ENCODE measurements around the gene EDNRA.

Gene EDNRA

GRCh38 chr4:147493307-147493706, 12.4 kb downstream of the EDNRA start:
- no peak for DNase-seq
- in situ Hi-C loops (cut with MboI; ENCODE audit: low pct_unique_long_range_greater_than_20kb, low sequenced_read_pairs): no loop called here

DNA sequence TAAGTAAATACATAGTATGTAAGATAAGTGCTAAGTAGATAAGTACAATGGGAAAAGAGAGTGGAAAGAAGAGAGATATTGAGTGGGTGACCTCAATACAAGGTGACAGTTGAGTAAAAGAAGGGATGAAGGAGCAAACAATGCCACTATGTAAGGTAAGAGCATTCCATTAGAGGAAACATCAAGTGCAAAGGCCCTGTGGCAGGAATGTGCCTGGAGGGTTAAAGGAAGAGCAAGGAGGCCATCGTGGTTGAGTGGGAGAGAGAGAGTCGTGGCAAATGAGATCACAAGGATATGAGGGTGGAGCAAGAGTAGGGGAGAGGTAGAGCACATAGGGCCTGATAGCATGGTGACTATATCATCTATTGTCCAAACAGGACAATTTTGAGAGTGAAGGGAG, 13.4 kb downstream of the EDNRA start:
- DNase-seq: no peak
- in situ Hi-C loops (cut with MboI; ENCODE audit: low pct_unique_long_range_greater_than_20kb, low sequenced_read_pairs): no loop called here

GRCh38 chr4:147496500-147496899, 15.6 kb downstream of the EDNRA start:
- in situ Hi-C loops (cut with MboI; ENCODE audit: low pct_unique_long_range_greater_than_20kb, low sequenced_read_pairs): no loop called here
- DNase-seq: no peak

GRCh38 chr4:147498031-147498660, 17.2 kb downstream of the EDNRA start:
- no peak for DNase-seq
- in situ Hi-C loops (cut with MboI; ENCODE audit: low pct_unique_long_range_greater_than_20kb, low sequenced_read_pairs): no loop called here

GRCh38 chr4:147508346-147508745, 27.4 kb downstream of the EDNRA start:
- in situ Hi-C loops (cut with MboI; ENCODE audit: low pct_unique_long_range_greater_than_20kb, low sequenced_read_pairs): no loop called here
- no peak for DNase-seq

DNA sequence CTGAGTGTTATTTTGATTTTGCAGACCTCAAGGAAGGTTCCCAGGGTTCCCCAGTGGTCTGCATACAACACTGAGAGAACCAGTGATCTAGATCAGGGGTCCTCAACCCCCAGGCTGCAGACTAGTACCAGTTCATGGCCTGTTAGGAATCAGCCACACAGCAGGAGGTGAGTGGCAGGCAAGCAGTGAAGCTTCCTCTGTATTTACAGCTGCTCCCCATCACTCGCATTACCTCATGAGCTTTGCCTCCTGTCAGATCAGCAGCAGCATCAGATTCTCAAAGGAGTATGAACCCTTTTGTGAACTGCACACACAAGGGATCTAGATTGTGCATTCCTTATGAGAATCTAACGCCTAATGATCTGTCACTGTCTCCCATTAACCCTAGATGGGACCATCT, 28.5 kb downstream of the EDNRA start:
- DNase-seq: no peak
- in situ Hi-C loops (cut with MboI; ENCODE audit: low pct_unique_long_range_greater_than_20kb, low sequenced_read_pairs): no loop called here

DNA sequence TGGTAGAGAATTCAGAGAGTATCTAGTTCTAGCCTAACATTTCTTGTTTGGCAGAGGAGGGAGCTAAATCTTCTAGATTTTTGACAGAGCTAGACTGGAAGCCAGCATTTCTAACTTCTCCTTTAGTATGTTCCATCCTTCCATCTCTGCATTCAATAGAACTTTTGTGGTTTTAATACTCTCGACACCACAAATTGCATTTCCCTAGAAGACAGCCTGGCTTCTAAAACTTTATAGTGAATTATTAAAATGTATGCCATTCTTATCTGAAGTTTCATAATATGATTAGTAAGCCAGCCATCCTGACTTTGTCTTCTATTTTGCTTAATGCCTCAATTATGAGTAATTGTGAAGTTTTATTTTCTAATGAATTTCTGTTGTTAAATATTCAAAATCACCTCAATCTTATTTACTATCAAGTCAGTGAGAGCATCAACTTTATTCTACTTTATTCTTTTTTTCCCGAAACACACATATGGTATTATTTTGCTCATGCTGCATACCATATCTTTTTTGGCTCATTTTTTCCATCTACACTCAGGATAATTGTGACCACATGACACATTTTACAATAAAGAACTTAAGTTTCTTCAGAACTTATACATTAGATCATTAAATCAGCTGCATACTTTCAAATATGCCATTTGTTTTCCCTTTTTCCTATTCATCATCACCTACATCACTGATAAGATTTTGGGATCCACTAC, 30.2 kb downstream of the EDNRA start:
- DNase-seq: no peak
- in situ Hi-C loops (cut with MboI; ENCODE audit: low pct_unique_long_range_greater_than_20kb, low sequenced_read_pairs): no loop called here

DNA sequence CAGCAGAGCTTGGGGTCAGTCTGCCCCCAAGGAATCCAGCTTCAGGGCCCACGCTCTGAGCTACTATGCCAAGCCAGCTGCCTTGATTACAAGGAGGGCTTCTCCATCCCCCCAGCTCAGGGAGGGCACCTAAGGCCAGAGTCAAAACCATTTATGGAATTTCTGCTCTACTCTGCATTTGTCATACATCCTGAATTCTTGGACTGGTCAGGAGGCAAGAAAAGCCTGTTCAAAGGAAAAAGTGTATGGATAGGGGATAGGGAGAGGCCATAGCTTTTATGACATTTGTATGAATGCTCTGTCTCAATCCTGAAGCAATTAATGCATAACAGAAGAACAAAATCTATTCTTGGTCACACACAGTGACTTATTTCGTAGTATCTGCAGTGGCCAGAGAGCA, 32.2 kb downstream of the EDNRA start:
- in situ Hi-C loops (cut with MboI; ENCODE audit: low pct_unique_long_range_greater_than_20kb, low sequenced_read_pairs): no loop called here
- DNase-seq: no peak

DNA sequence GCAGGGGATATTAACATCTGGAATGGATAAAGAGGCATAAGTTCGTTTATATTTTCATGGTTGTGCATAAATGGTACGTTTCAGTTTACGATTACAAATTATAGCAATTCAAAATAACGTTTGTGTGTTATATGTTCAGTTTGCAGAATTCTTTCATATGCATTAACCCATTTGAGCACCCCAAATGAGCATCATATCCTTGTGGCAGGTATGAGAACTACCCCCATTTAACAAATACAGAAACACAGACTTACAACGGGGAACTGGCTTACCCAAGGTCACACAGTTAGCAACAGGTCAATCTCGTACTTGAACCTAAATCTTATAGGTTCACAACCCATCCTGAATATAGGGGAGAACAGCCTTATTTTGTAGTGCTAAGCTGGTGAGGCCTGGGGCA, 33.1 kb downstream of the EDNRA start:
- in situ Hi-C loops (cut with MboI; ENCODE audit: low pct_unique_long_range_greater_than_20kb, low sequenced_read_pairs): no loop called here
- DNase-seq: no peak

DNA sequence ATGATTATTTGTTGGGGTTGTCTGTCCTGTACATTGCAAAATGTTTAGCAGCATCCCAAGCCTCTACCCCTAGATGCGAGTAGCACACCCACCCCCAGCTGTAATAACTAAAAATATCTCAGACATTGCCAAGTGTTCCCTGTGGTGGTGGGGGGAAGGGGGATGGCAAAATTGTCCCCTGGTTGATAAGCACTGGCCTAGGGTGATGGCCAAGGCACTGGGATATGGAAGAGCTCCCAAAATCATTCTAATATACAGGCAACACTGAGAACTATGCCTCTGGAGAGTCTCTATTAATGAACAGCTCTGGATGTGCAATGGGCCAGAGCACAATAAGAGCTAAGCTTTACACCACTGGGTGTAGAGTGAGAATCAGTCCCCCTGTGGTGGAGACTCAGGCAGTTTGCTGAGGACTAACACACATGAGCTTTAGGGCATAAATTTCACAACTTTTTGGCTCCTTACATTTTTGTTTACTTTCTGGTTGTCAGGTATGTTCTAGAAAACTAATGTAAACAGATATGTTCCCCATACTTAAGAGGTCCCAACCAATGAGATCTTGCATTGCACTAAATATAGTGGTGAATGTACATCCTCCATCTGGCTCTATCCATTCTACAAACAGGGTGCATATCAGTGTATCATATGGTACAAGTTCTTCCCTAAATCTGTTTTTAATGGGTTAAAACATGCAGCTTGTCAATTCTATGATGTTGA, 34.5 kb downstream of the EDNRA start:
- DNase-seq: no peak
- in situ Hi-C loops (cut with MboI; ENCODE audit: low pct_unique_long_range_greater_than_20kb, low sequenced_read_pairs): no loop called here

DNA sequence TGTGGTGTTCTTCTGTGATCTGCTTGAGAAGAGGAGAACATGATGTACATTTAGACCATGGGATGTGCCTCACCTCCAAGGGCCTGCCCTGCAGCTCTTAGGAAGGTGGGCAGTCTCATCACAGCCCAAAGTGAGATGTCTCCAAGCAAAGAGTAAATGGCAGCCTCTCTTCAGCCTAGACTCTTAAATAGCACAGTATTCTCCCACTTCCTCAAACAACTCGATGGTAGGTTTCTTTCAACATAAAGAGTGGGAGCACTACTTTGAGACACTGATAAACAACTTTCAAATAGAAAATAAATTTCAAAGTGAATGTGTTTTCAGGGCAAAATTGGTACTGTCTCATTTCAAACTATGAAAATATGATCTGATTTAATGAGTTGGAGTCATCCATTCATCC, 35.2 kb downstream of the EDNRA start:
- no peak for DNase-seq
- in situ Hi-C loops (cut with MboI; ENCODE audit: low pct_unique_long_range_greater_than_20kb, low sequenced_read_pairs): no loop called here

DNA sequence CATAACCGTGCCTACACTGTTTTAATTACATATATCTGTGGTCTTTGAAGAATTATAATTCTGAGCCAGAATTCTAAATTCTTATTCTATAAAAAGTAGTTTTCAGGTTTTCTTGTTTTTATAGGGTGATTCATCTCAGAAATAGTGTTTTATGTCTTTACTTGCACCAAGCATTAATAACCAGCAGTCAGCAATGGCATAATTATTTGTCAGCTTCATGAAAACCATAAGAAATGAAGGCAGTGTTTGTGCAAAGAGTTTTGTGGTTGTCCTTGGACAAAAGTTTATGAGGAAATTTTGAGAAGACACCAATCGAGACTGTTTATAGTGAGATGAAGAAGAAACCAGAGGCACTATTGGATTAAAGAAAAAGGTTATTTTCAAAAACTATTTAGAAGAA, 37.2 kb downstream of the EDNRA start:
- DNase-seq: no peak
- in situ Hi-C loops (cut with MboI; ENCODE audit: low pct_unique_long_range_greater_than_20kb, low sequenced_read_pairs): no loop called here

- peak; percentile 55 for DNase-seq
- in situ Hi-C loops (cut with MboI; ENCODE audit: low pct_unique_long_range_greater_than_20kb, low sequenced_read_pairs): no loop called here
Measured at GRCh38 chr4:147518846-147519767, 38.2 kb downstream of the EDNRA start.

GRCh38 chr4:147524601-147525000, 43.7 kb downstream of the EDNRA start:
- no peak for DNase-seq

DNA sequence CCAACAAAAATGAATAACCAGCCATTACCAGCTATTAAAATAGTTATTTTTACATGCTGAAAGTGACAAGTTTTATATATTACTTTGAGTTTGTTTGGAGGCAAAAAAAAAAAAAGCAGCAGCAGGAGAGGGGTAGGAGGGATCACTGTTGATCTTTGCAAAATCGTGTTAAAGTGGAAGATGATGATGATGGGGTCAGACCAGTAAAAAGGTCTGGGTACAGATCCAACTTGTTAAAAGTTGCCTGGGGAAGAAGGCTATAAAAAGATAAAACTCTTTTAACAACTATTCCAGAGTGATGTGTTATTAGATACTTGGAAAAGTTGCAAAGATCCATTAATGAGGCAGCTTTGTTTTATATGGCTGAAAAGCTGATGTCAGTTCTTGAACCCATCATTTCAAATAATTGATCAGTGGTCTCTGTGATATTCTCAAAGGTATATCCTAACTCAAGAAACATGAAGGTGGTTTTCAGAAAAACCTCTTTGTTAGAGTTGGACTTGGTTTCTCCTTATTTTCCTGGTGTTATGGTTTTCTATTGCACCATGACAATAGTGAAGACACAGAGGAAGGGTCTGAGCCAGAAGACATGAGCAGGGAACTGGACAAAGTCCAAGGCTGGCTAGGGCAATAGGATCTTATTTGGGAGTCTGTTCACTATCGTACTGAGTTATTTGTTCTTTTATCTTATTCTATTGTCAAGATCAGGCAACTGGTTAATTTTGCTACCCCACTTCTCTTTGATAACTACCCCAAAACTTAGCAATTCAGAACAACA, 44.8 kb downstream of the EDNRA start:
- no peak for DNase-seq
- in situ Hi-C loops (cut with MboI; ENCODE audit: low pct_unique_long_range_greater_than_20kb, low sequenced_read_pairs): no loop called here

More at GRCh38 chr4:147524601-147525000, 43.7 kb downstream of the EDNRA start:
- in situ Hi-C loops (cut with MboI; ENCODE audit: low pct_unique_long_range_greater_than_20kb, low sequenced_read_pairs): no loop called here

- DNase-seq: no peak
- in situ Hi-C loops (cut with MboI; ENCODE audit: low pct_unique_long_range_greater_than_20kb, low sequenced_read_pairs): no loop called here
Measured at GRCh38 chr4:147526272-147526654, 45.4 kb downstream of the EDNRA start.

GRCh38 chr4:147528054-147528453, 47.2 kb downstream of the EDNRA start:
- in situ Hi-C loops (cut with MboI; ENCODE audit: low pct_unique_long_range_greater_than_20kb, low sequenced_read_pairs): no loop called here
- DNase-seq: no peak

DNA sequence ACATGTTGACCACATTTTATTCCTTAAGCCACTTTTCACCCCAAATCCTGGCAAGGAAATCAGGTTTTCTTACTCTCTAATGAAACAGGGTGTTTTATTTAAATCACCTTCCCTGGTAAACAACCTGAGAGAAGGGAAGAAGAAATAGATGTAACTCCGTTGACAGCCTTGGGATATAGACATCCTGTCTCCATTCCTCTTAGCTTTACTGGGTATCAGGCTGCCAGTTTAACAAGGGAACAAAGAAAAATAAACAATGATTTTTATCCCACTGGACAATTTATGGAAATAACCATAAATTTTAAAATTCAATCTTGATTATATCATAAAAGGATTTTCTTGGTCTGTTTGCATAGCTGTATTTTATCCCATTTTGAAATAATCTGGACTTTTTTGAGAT, 49.2 kb downstream of the EDNRA start:
- no peak for DNase-seq
- in situ Hi-C loops (cut with MboI; ENCODE audit: low pct_unique_long_range_greater_than_20kb, low sequenced_read_pairs): no loop called here

DNA sequence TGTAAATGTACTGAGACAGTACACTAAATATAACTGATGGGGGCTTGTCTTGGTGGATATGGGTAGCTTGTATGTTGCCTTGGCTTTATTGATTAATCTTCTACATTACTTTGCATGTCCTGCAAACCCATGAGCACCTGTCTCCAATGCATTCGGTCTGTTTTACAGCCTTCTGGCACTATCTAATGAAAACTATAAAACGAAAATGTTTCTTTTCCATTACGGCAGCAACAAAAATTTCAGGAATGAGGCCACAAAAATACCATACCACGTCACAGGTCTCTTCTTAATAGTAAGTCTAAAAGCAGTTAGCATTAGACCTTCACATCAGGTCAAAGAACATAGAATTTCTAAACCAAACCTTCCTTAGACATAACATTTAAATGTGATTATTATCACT, 49.8 kb downstream of the EDNRA start:
- in situ Hi-C loops (cut with MboI; ENCODE audit: low pct_unique_long_range_greater_than_20kb, low sequenced_read_pairs): no loop called here
- DNase-seq: no peak
